Testis (tissue), 2 donors: ENCODE data around the gene HEXD.

Source experiments
- POLR2A ChIP-seq: fragments of 450-650 bp; IDR thresholded peaks from one replicate; pipeline ENCODE4 v1.6.1; 2017; ENCODE audit warnings: antibody characterized with exemption, mild to moderate bottlenecking, moderate library complexity
- TF ChIP-seq, protein P1 (sequence below), 3 experiments: fragments of 450-650 bp in 2 of 3; fragments of 200-600 bp in 1 of 3; sonication (generic) in 1 of 3; IDR thresholded peaks; one replicate each; pipeline ENCODE4 v1.5.1; 2016 to 2019; ENCODE audit warnings: antibody characterized with exemption in 3 of 3, mild to moderate bottlenecking in 2 of 3, moderate library complexity in 1 of 3

DNA sequence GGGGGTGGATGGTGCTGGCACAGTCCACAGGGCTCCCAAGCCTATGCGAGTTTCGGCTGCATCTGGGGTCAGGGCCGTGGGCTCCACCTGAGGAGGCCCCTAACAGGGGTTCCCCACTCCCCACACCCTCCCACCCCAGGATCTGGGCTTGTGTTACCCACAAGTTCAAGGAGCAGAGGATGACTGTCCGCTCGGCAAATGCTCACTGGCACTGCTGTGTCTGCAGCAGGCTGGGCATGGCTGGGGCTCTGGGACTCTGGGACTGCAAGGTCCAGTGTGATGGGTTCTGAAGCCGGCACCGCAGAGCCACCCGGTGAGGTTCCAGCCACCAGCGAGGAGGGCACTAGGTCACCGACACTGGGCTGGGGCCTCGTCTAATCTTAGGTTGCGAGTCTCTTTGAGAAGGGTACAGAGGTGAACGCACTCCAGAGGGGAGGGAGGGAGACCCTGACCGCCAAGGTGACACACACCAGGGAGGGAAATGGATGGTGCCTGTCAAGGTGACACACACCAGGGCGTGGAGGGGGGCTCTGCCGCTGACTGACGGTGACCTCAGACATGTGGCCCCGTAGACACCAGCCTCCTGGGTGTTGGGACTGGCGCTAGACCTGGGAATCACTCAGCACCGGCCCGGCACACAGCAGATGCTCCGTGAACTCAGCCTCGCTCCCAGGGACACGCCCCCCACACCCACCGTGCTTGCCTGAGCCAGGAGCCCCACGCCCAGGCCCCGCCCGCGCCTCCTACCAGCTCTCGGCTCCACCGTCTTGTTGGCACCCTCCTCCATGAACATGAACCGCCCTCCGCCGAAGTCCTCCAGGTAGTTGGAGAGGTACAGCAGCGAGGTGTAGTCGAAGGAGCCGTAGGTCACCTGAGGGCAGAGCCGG is 20.5 kb upstream of the HEXD start:
- TF ChIP-seq, protein P1, sequence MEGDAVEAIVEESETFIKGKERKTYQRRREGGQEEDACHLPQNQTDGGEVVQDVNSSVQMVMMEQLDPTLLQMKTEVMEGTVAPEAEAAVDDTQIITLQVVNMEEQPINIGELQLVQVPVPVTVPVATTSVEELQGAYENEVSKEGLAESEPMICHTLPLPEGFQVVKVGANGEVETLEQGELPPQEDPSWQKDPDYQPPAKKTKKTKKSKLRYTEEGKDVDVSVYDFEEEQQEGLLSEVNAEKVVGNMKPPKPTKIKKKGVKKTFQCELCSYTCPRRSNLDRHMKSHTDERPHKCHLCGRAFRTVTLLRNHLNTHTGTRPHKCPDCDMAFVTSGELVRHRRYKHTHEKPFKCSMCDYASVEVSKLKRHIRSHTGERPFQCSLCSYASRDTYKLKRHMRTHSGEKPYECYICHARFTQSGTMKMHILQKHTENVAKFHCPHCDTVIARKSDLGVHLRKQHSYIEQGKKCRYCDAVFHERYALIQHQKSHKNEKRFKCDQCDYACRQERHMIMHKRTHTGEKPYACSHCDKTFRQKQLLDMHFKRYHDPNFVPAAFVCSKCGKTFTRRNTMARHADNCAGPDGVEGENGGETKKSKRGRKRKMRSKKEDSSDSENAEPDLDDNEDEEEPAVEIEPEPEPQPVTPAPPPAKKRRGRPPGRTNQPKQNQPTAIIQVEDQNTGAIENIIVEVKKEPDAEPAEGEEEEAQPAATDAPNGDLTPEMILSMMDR (IDR thresholded peaks at IDR 0.05) = no peak
- no peak for TF ChIP-seq POLR2A
